HG03280 (cell line): ENCODE measurements around the gene FAM76B.

Experiments
- ATAC-seq: cut with Tn5 transposase; IDR thresholded peaks from one replicate; pipeline ENCODE4 v1.9.1; 2021; ENCODE audit warnings: mild to moderate bottlenecking, moderate library complexity; ENCODE audit not compliant: unreplicated experiment

Gene FAM76B

GRCh38 chr11:95792700-95793099 lies 3.1 kb upstream of the FAM76B start:
- no peak for ATAC-seq

GRCh38 chr11:95792200-95792599 lies 2.6 kb upstream of the FAM76B start:
- no peak for ATAC-seq

- ATAC-seq = no peak
Measured at GRCh38 chr11:95791709-95792033, 2.1 kb upstream of the FAM76B start.

GRCh38 chr11:95790933-95791708 lies 1.5 kb upstream of the FAM76B start:
- ATAC-seq = no peak

GRCh38 chr11:95790123-95790932 lies 746 bp upstream of the FAM76B start, which contains the start of gene CEP57:
TSS of gene CEP57 (plus strand) at chr11:95790498. CDS start at chr11:95790699, 201 bp downstream.
- peak; percentile 67 for ATAC-seq

GRCh38 chr11:95788921-95789505 lies 569 bp downstream of the FAM76B start:
- no peak for ATAC-seq

GRCh38 chr11:95780544-95780943 lies 9.0 kb downstream of the FAM76B start:
- ATAC-seq = no peak

- no peak for ATAC-seq
Measured at GRCh38 chr11:95778699-95779098, 10.9 kb downstream of the FAM76B start.

GRCh38 chr11:95776859-95777258 lies 12.7 kb downstream of the FAM76B start:
- no peak for ATAC-seq

GRCh38 chr11:95768521-95768920 lies 21.1 kb downstream of the FAM76B start:
- no peak for ATAC-seq

- no peak for ATAC-seq
Measured at GRCh38 chr11:95767498-95767897, 22.1 kb downstream of the FAM76B start.

- ATAC-seq = no peak
Measured at GRCh38 chr11:95766701-95767100, 22.9 kb downstream of the FAM76B start.

- peak; percentile 74 for ATAC-seq
Measured at GRCh38 chr11:95764267-95764898, 25.2 kb downstream of the FAM76B start.

- no peak for ATAC-seq
Measured at GRCh38 chr11:95762534-95762933, 27.0 kb downstream of the FAM76B start.

- no peak for ATAC-seq
Measured at GRCh38 chr11:95760941-95761340, 28.6 kb downstream of the FAM76B start.

- ATAC-seq = no peak
Measured at GRCh38 chr11:95751515-95751914, 38.1 kb downstream of the FAM76B start.

GRCh38 chr11:95750101-95750500 lies 39.5 kb downstream of the FAM76B start:
- ATAC-seq = no peak

- no peak for ATAC-seq
Measured at GRCh38 chr11:95739108-95739938, 50.3 kb downstream of the FAM76B start.

- no peak for ATAC-seq
Measured at GRCh38 chr11:95736809-95737208, 52.8 kb downstream of the FAM76B start.

GRCh38 chr11:95736355-95736754 lies 53.2 kb downstream of the FAM76B start:
- ATAC-seq = no peak
